ENCODE measurements around the gene ZNF778.
"Not testable (repeated sequence)": the region's sequence is repeated elsewhere in the genome, so short reads cannot be mapped to it uniquely, and the experiment has no call there.

ZNF778 gene

DNA sequence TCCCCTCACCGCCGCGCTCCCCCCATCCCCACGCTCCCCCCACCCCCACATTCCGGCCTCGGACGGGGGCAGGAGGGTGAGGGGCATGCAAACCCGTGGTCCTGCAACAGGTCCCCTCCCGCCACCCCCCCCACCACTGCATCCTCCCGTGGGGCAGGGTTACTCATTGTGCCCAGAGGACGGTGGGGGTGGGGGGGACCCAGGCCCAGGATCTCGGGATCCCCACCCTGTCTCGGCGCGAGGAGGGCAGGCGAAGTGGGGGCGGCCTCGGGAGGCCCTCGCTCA, 25.7 kb upstream of the ZNF778 start:
- H3K27me3 ChIP-seq (ENCODE audit: insufficient read depth, low read length, poor library complexity, severe bottlenecking), result no peaks in the 10 kb centered on the region
- no peaks in the 10 kb centered on the region for H3F3A ChIP-seq (ENCODE audit: low read depth)
- H3K9me2 ChIP-seq (replicated peaks; ENCODE audit: low read depth, low read length), result no peaks in the 10 kb centered on the region
- H3K36me3 ChIP-seq (ENCODE audit: insufficient read depth, low read length), result no peaks in the 10 kb centered on the region
- no peak for TF ChIP-seq EZH2phosphoT487 (IDR thresholded peaks at IDR 0.05; ENCODE audit: borderline replicate concordance)
- TF ChIP-seq CTCF (conservative IDR thresholded peaks at IDR 0.05; ENCODE audit: low read length), result no peak
- no peaks in the 10 kb centered on the region for H3K9me3 ChIP-seq (ENCODE audit: insufficient read depth, low read depth, low read length)
- no peaks in the 10 kb centered on the region for H3K79me2 ChIP-seq (ENCODE audit: insufficient read depth, low read length)
- no peaks in the 10 kb centered on the region for H3K4me1 ChIP-seq (ENCODE audit: insufficient read depth, low read length, poor library complexity, severe bottlenecking)
- no peak overlapping the region for H3K4me2 ChIP-seq (ENCODE audit: low read depth, low read length, poor library complexity, severe bottlenecking)
- no peak overlapping the region for H3K9ac ChIP-seq (ENCODE audit: low read depth, low read length, poor library complexity, severe bottlenecking)
- no peaks in the 10 kb centered on the region for H4K20me1 ChIP-seq (ENCODE audit: insufficient read depth, low read length, poor library complexity, severe bottlenecking)
- no peak overlapping the region for H2AFZ ChIP-seq (ENCODE audit: low read length)
- H3K4me3 ChIP-seq (ENCODE audit: low read length, poor library complexity, severe bottlenecking), result no peak overlapping the region

DNA sequence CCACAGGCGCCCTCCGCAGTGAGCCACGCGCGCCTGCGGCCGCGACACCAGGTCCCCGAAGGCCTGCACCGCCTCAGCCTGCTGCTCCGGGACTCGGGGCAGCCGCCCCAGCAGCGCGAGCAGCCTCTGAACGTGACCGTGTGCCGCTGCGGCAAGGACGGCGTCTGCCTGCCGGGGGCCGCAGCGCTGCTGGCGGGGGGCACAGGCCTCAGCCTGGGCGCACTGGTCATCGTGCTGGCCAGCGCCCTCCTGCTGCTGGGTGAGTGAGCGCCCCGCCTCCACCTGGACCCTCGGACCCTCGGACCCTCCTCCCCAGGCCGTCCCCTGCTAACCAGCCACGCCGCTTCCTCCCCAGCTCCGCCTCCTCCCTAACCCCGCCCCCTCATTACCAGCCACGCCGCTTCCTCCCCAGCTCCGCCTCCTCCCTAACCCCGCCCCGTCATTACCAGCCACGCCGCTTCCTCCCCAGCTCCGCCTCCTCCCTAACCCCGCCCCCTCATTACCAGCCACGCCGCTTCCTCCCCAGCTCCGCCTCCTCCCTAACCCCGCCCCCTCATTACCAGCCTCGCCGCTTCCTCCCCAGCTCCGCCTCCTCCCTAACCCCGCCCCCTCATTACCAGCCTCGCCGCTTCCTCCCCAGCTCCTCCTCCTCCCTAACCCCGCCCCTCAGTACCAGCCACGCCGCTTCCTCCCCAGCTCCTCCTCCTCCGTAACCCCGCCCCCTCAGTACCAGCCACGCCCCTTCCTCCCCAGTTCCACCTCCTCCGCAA, 25.1 kb upstream of the ZNF778 start:
- not testable (repeated sequence) for H3K4me3 ChIP-seq (ENCODE audit: low read length, poor library complexity, severe bottlenecking); H3K9me3 ChIP-seq (ENCODE audit: insufficient read depth, low read depth, low read length); H3K79me2 ChIP-seq (ENCODE audit: insufficient read depth, low read length); H3K9me2 ChIP-seq (replicated peaks; ENCODE audit: low read depth, low read length); H4K20me1 ChIP-seq (ENCODE audit: insufficient read depth, low read length, poor library complexity, severe bottlenecking); H3K9ac ChIP-seq (ENCODE audit: low read depth, low read length, poor library complexity, severe bottlenecking); H3K4me2 ChIP-seq (ENCODE audit: low read depth, low read length, poor library complexity, severe bottlenecking); H3K4me1 ChIP-seq (ENCODE audit: insufficient read depth, low read length, poor library complexity, severe bottlenecking); H2AFZ ChIP-seq (ENCODE audit: low read length); H3F3A ChIP-seq (ENCODE audit: low read depth); H3K27me3 ChIP-seq (ENCODE audit: insufficient read depth, low read length, poor library complexity, severe bottlenecking); H3K36me3 ChIP-seq (ENCODE audit: insufficient read depth, low read length)

DNA sequence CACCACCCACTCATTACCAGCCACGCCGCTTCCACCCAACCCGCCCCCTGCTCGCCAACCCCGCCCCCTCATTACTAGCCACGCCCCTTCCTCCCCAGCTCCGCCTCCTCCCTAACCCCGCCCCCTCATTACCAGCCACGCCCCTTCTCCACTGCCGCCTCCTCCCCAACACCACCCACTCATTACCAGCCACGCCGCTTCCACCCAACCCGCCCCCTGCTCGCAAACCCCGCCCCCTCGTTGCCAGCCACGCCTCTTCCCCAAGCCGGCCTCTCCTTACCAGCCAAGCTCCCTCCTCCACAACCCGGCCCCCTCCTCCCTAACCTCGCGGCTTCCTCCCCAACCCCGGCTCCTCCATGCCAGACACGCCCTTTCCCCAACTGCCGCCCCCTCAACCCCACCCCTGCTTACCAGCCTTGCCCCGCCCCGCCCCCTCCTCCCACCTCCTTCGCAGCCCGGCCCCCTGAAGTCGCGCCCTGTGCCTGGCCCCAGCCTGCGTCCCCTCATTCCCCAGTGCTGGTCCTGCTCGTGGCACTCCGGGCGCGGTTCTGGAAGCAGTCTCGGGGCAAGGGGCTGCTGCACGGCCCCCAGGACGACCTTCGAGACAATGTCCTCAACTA, 24.4 kb upstream of the ZNF778 start:
- no peaks in the 10 kb centered on the region for H3K4me1 ChIP-seq (ENCODE audit: insufficient read depth, low read length, poor library complexity, severe bottlenecking)
- no peak for TF ChIP-seq EZH2phosphoT487 (IDR thresholded peaks at IDR 0.05; ENCODE audit: borderline replicate concordance)
- TF ChIP-seq CTCF (conservative IDR thresholded peaks at IDR 0.05; ENCODE audit: low read length), result no peak
- no peaks in the 10 kb centered on the region for H3K27me3 ChIP-seq (ENCODE audit: insufficient read depth, low read length, poor library complexity, severe bottlenecking)
- H3K4me3 ChIP-seq (ENCODE audit: low read length, poor library complexity, severe bottlenecking), result no peak overlapping the region
- no peaks in the 10 kb centered on the region for H3F3A ChIP-seq (ENCODE audit: low read depth)
- no peak overlapping the region for H3K4me2 ChIP-seq (ENCODE audit: low read depth, low read length, poor library complexity, severe bottlenecking)
- no peak overlapping the region for H2AFZ ChIP-seq (ENCODE audit: low read length)
- no peaks in the 10 kb centered on the region for H3K9me2 ChIP-seq (replicated peaks; ENCODE audit: low read depth, low read length)
- H4K20me1 ChIP-seq (ENCODE audit: insufficient read depth, low read length, poor library complexity, severe bottlenecking), result no peaks in the 10 kb centered on the region
- no peaks in the 10 kb centered on the region for H3K79me2 ChIP-seq (ENCODE audit: insufficient read depth, low read length)
- no peak overlapping the region for H3K9ac ChIP-seq (ENCODE audit: low read depth, low read length, poor library complexity, severe bottlenecking)
- no peaks in the 10 kb centered on the region for H3K9me3 ChIP-seq (ENCODE audit: insufficient read depth, low read depth, low read length)
- no peaks in the 10 kb centered on the region for H3K36me3 ChIP-seq (ENCODE audit: insufficient read depth, low read length)
